SIG-M5 treated with dmso at 0.1 percent for 504 hours (cell line): ENCODE results near the gene KRT36.

Experiments used
- DNase-seq: peaks from one replicate; lab custom pipeline; 2025; ENCODE audit not compliant: unreplicated experiment; lab: John Stamatoyannopoulos, UW

Gene KRT36

DNA sequence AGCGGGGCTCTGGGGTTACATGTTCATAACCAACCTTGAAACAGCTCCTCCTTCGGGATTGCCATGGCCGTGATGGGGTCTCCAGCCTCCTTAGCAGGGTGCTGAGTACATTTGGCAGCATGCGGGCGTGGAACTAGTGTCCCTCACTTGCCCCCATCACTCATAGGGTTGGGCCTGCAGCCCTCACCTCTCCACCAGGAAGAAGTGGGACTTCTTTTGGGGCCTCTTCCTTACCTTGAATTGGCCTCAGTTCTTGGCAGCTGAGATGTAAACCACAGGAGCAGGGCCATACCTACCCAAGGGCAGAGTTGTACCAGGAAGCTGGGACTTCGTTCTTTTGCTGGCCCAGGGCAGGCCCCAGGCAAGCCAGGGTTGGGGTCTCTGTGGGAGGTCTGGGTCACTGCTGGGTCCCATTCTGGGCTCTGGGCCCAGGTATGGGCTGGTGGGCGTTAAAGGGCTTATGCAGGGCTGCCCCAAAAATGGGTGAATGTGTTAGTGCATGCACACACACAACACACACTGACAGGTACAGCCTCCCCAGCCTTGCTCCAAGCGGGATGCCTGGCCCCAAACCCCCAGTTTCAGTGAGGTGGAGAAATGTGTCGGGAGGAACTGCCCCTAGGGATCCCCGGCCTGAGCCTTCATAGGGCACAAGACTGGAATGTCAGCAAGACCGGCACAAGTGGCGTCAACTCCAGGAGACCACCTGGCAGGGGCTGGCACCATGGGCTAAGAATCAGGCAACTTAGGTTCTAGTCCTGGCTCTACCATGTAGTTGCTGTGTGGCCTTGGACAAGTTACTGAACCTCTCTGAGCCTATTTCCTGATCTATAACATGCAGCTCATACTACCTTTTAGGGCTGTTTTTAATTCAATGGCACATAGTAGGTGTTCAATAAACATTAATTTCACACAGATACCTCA lies 32.9 kb upstream of the KRT36 start:
- DNase-seq = no peak

DNA sequence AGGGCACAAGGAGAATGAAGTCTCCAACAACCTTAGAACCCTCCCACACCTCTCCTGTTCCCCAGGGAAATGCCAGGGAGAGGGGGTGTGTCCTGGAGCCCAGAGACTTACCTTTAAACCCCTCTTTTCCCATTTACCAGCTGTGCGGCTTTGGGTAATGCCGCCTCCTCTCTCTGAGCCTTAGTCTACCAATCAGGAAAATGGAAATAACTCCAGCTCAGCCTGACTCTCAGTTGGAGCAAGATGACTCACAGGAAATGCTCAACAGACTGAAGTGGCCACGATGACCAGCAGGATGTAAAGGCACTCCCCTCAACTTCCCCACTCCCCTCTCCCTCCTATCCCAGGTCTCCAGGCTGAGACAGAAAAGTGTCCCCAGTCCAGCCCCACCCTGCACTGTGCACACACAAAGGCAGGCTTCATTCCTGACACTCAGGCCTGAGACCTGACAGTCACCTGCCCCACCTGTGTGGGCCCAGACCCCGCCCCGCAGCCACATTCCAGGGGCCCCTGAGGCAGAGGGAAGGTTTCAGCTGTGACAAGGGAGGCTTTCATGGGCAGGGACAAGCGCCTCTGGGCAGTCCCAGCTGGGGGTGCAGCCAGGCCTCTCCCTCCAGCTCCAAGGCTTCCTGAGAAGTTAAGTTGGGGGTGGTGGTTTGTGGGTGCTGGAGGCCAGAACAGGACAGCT lies 32.0 kb upstream of the KRT36 start:
- no peak for DNase-seq

DNA sequence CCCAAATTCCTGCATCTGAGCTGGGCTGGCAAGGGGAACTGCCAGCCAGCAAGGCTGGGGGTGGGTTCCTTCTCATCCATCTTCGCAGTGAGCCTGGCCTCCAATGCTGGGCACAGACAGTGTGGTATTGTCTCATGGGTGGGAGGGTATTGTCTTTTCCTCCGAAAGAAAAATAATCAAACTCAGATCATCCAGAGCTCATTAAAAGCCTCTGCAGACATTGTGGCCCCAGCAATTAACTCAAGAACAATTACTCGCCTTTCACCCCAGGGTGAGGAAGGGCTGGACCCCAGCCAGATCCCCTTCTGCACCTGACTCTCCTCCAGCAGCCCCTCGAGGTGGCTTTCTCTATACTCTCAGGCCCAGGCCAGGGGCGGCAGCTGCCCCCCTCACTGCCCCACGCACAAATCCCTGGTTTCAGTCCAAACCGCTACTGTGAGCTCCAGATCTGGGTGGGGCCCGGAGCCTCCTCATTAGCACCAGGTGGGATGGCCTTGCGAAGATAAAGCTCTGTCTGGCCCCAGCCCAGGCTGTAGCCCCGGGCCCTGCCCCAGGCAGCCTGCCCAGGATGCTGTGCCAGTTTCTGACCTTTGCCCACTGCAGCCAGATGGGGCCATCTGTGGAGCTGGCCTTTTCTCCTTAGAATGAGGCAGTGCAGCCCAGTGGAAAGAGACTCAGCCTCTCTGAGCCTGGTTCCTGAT lies 31.3 kb upstream of the KRT36 start:
- DNase-seq = no peak

DNA sequence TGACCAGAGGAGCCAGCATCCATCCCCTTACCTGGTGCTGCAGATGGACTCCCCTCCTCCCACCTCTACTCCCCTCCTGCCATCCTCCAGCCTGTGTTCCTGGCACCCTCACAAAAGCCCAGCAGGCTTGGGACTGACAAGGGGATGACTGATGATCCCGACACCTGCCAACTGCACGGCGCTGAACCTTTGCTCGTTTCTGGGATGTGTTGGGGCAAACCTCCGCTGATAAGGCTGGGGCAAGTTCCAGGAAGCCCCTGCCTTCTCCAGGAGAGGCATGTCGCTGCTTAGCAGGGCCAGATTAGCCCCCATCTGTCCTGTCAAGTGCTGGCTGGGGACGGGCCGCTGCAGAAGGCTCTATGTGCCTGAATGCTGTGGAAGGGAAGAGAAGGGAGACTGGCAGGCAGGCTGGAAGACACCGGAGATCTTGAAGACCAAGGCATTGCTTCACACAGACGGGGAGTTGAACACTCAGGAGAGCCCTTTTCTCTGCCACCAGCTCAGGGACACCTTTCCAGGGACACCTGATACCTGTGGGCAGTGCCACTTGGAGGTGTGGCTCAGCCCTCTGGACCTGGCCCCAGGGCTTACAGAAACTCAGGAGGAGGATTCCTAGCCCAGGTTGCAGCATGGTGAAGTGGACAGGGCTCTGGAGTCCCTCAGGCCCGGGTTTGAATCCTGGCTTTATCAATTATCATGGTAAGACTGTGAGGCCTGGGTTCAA lies 30.0 kb upstream of the KRT36 start:
- DNase-seq = no peak

DNA sequence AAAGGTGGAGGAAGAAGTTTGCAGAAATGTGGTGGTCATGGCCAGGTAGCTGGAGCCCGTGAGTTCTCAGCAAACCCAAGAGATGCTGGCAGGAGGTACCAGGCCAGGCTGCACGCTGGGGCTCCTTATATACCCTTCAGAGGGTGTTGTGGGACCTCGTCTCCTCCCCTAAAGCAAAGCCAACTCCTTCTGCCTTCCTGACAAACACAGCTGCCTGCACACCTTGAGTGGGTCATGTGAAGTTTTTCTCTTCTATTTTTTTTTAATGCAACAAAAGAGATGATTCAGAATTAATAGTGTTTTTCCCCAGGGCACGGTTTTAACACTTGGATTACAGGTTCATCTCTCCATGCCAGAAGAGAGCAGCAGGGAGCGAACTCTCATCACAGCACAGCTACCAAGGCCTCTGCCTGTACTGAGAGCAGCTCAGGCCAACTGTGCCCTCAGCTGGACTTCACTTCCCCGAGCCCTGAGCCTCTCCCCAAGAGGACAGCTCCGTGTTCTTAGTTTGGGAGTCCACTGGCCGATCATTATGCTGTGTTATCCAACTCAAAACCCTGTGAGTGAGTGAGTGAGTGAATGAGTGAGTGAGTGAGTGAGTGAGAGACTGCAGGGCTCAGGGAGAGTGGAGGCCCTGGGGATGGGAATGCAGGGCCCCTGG lies 29.2 kb upstream of the KRT36 start, which contains the start of gene KRT15:
TSS of gene KRT15 (minus strand) at position 102 of the 661 bp plus-strand sequence. CDS start at position 39, 63 bp downstream.
- DNase-seq = no peak

DNA sequence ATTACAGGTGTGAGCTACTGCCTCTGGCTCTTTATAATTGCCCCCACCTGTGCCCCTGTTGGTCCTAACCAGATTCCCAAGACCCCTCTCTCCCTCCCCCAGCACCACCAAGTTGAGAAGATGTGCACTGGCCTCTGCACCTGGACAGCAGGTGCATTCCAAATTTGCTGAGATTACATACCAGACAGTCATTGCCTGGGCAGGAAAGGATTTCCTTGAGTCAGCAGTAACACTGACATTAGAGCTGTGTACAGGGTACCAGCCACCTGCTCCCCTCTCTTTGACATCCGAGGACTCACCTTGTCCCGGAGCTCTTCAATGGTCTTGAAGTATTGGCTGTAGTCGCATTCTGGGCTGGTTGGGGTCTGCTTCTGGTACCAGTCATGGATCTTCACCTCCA lies 28.3 kb upstream of the KRT36 start:
- DNase-seq = no peak

DNA sequence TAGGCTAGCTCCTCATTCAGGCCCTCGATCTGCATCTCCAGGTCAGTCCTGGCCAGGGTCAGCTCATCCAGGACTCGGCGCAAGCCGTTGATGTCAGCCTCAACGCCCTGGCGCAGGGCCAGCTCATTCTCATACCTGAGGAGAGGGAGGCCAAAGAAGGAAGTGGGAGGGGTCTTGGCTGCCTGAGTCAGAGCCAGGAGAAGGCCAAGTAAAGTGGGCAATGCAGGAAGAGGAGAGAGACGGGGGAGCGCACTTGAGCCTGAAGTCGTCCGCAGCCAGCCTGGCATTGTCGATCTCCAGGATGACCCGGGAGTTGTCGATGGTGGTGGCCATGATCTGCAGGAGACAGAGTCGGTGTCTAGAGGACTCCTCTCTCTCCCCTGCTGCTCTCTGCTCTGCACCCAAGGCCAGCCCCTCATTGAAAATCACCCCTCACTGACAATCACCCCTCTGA lies 27.1 kb upstream of the KRT36 start:
- DNase-seq = no peak

DNA sequence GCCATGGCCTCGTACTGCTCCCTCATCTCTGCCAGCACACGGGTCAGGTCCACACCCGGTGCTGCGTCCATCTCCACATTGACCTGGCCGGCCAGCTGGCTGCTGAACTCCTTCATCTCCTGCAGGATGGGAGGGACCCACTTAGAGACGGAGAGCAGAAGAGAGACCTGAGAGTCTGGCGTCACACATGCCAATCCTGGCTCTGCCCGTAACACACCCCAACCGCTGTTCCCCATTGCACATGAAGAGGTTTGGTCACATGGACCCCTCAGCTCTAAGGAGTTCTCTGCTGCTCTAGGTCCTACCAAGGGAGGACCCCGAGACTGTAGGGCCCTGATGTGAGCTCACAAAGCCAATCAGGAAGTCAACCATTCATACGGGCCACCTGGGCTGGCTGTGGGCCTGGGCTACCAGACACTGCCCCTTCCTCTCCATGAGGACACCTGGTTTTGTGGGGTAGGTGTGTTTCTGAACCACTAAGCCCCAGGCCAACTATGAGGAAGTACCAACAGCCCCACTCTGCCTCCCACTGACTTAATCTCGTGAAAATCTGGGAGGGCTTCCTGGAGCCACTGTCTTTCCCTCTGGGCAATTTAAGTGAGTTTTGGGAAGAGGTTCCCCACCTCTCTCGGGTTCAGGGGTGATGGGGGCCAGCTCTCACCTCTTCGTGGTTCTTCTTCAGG lies 26.6 kb upstream of the KRT36 start:
- no peak for DNase-seq

DNA sequence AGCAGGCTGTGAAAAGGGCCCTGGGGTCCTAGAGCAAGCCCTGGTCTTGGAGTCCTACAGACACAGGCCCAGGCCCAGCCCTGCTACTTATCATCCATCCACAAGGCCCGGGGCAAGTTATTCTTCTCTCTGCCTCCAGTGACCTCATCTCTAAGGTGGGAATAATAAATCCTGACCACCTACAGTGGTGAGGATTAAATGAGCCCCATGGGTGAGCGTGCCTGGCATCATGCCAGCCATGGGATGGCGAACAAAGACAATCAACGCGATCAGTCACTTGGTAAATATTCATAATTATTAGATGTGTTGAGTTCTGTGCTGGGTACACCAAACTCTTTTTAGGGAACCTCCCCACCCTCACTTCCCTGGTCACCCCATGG lies 23.4 kb upstream of the KRT36 start:
- DNase-seq = no peak

DNA sequence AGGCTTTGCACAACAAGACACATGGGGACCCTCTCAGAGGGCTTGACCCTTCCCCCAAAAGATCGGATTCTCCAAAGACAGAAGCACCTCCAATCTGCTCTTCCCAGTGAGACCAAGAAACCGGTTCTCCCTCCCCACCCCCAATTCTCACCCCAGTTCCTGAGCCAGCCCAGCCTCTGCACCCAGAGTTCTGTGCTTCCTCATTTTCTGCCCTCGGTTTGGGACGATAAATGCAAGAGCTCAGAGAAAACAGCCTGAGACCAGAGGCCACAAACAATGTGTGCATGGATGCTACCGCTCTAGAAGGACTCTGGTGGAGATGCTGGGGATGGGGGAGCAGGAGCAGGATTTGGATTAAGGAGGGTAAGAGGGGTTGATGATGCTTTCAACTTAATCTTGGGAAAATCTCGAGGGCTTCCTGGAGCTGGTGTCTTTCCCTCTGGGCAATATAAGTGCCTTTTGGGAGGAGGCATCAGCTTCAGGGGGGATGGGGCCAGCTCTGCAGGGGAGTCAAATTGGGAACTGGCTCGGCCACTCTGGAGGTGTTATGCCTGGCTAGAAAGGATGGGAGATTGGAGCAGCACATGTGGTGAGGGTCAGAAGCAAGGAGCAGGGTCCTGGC lies 22.9 kb upstream of the KRT36 start:
- DNase-seq = no peak

DNA sequence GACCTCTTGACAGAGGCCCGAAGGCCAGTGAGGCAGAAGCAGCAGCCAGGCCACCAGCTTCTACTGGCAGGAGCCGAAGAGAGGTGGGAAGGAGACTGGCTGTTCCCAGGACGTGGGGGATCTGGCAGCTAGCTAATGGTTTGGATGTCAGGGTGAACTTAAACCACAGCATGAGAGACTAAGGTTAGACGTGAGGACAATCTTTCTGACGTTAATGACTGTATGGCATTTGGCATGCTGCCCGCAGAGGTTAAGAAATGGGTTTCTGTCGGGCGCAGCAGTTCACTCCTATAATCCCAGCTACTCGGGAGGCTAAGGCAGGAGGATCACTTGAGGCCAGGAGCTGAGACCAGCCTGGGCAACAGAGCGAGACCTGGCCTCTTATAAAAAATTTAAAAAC lies 22.0 kb upstream of the KRT36 start:
- DNase-seq = no peak

DNA sequence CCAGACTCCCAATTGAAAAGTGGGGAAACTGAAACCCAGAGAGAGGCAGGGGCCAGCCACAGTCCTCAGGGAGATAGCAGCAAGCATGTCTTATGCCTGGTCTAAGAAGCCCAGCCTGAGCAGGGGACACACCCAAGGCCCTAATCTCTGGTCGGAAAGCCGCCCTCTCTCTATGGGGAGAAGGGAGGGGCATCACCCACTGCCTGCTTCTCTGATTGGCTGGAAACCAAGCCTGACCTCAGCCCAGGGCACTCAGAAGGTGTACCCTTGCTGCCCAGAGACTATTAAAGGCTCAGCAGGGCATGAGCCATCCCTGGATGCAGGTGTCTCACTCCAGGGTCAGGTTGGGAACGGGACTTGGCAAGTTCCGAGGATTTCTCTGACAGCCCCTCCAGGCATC lies 21.4 kb upstream of the KRT36 start:
- DNase-seq = no peak

DNA sequence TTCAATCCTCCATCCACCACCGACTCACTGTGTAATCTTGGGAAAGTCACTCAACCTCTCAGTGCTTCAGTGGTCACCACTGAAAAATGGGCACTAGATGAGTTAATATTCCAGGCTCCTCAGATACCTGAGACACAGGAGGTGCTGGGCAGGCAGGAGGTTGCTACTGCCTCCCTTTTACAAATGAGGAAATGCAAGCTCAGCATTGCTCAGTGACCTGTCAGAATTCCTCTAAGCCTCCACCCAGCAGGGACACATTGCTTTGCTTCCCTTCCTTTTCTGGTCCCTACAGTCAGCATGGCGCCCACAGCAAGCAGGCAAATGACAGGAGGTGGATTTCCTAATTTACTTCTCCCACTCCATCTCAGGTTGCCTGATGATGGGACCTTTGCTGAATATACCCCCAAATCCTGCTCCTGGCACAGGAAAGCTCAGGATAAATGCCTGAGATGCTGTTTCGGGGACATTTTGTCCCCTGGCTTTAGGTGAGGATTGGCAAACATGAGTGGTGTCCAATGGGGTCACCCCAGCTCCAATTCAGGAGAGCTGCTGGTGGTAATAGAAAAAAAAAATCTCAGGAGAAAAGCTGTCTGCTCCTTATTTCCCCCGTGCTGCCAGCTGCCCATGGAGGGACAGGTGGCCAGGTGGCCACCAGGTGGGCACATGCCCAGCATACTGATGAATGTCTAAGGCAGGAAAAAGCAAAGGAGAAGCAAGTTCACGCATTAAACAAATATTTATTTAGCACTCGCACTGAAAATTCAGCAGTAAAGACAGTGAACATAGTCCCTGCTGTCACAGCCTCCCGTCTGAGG lies 20.7 kb upstream of the KRT36 start:
- DNase-seq = no peak

DNA sequence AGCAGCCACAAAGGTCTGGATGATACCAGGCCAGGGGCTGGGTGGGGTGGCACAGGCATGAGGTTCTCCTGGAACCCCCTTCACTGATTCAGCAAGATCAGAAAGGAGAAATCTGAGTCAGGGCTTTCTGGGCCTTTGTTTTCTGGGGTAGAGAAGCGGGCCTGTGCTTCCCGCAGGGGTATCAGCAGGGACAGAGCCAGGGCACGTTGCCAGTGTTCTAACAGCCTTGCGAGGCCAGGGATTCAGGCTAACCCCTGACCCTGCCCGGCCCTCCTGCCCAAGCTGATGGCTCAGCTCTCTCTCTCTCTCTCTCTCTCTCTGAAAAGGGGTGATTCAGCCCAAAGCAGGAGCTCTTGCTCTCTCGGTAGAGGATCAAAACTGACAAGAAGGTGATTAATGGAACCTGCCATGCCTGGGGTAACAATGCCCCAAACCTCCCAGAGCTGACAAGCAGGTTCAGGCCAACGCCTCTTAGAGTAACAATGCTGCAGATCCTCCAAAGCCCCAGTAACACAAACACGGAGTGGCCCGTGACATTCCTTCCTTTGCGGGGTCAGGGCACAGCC lies 17.7 kb upstream of the KRT36 start:
- DNase-seq = no peak

DNA sequence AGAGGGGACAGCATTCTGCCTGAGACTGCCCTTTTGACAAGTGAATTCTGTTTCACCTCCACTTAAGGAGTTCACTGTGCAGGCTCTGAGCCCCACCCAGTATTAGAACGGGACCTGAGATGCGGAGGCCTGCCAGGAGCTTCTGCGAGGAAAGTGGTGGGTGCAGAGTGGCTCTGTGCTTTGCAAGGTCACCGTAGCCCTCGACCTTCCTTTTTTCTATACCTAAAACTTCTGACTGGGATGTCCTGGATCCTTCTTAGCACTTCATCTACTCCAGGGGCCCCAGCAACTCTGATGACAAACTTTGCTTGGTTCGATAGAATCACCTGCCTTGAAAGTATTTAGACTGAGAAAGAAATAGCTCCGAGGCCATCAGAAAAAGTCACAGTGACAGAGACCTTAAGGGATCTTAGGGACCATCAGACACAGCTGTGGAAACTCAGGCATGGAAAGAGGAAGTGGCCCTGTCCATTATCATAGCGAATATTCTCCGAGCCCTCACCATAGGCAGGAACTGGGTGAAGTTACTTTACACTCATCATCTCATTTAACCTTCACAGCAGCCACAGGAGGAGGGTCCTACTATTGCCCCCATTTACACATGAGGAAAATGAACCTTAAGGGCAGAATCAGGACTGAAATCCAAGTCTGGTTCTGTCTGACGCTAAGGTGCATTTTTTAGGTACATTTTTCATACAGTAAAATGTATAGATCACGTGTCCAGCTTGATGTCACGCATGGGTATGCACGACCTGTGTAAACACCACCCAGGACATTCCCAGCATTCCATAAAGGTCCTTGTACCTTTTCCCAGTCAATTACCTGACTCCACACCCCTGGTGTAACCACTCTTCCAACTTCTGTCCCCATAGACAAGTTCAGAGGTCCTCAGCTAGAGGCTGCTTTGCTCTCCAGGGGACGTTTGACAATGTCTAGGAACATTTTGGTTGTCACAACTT lies 16.4 kb upstream of the KRT36 start:
- peak; percentile 53 for DNase-seq

DNA sequence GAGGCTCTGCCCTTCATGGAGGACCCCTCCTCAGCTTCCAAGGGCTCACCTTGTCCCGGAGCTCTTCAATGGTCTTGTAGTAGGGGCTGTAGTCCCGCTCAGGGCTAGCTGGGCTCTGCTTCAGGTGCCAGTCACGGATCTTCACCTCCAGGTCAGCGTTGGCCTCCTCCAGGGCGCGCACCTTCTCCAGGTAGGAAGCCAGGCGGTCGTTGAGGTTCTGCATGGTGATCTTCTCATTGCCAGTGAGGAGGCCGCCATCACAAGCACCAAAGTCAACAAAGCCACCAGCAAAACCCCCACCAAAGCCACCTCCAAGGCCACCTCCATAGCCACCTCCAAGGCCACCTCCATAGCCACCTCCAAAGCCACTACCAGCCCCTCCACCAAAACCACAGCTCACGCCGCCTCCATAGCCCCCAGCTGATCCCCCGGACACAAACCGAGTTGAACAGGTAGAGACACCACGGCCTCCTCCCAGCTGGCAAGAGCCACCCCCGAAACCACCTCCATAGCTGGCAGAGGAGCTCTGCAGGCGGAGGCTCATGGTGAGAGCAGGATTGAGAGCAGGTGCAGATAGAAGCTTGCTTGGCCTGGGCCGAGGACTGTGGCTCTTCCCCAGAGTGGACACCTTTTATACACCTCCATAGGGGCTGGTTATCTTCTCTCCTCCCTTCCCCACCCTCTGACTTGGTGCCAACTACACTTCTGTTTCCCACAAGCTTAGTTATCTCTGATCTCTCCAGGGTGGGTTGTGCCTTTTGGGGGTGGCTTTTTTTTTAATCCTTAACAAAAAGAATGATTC lies 15.5 kb upstream of the KRT36 start, which contains the start of gene KRT13:
TSS of gene KRT13 (minus strand) at position 606 of the 802 bp plus-strand sequence. CDS start at position 544, 62 bp downstream.
- no peak for DNase-seq
